ENCODE measurements around the gene MUC4.
"Not testable (repeated sequence)": the region's sequence is repeated elsewhere in the genome, so short reads cannot be mapped to it uniquely, and the experiment has no call there.

DNA sequence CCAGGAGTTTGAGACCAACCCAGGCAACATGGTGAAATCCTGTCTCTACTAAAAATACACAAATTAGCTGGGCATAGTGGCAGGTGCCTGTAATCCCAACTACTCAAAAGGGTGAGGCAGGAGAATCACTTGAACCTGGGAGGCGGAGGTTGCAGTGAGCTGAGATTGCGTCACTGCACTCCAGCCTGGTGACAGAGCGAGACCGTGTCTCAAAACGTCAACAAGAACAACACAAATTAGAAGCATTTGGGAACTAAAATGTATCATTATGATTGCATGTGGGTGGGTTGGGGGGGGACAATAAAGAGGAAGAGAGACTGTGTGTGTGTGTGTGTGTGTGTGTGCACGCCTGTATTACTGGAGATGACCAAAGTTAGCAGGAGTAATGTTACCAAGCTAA, 73.9 kb downstream of the MUC4 start:
- not testable (repeated sequence) for TF ChIP-seq POLR2A (IDR thresholded peaks at IDR 0.05)
- TF ChIP-seq, protein P1, sequence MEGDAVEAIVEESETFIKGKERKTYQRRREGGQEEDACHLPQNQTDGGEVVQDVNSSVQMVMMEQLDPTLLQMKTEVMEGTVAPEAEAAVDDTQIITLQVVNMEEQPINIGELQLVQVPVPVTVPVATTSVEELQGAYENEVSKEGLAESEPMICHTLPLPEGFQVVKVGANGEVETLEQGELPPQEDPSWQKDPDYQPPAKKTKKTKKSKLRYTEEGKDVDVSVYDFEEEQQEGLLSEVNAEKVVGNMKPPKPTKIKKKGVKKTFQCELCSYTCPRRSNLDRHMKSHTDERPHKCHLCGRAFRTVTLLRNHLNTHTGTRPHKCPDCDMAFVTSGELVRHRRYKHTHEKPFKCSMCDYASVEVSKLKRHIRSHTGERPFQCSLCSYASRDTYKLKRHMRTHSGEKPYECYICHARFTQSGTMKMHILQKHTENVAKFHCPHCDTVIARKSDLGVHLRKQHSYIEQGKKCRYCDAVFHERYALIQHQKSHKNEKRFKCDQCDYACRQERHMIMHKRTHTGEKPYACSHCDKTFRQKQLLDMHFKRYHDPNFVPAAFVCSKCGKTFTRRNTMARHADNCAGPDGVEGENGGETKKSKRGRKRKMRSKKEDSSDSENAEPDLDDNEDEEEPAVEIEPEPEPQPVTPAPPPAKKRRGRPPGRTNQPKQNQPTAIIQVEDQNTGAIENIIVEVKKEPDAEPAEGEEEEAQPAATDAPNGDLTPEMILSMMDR (IDR thresholded peaks at IDR 0.05), result not testable (repeated sequence)
